SU-DHL-6 (cell line): ENCODE data around the gene DIPK1A.

ENCODE experiments used
- CTCF ChIP-seq: fragments of 200-600 bp; sonication (generic); IDR thresholded peaks from one replicate; pipeline ENCODE4 v1.5.1; 2017; ENCODE audit warnings: antibody characterized with exemption, mild to moderate bottlenecking, low read length, moderate library complexity; ENCODE audit not compliant: insufficient read depth, poor library complexity, severe bottlenecking
- EZH2phosphoT487 ChIP-seq: fragments of 200-600 bp; sonication (generic), shearing (Covaris generic); conservative IDR thresholded peaks from 2 replicates; pipeline ENCODE4 v1.6.1; 2018; ENCODE audit warnings: mild to moderate bottlenecking, antibody characterized with exemption, low read length, moderate library complexity, mixed read lengths

GRCh38 chr1:92992054-92992453 lies 30.8 kb upstream of the DIPK1A start:
- TF ChIP-seq CTCF: no peak
- no peak for TF ChIP-seq EZH2phosphoT487
